ENCODE data around the gene FIS1.

DNA sequence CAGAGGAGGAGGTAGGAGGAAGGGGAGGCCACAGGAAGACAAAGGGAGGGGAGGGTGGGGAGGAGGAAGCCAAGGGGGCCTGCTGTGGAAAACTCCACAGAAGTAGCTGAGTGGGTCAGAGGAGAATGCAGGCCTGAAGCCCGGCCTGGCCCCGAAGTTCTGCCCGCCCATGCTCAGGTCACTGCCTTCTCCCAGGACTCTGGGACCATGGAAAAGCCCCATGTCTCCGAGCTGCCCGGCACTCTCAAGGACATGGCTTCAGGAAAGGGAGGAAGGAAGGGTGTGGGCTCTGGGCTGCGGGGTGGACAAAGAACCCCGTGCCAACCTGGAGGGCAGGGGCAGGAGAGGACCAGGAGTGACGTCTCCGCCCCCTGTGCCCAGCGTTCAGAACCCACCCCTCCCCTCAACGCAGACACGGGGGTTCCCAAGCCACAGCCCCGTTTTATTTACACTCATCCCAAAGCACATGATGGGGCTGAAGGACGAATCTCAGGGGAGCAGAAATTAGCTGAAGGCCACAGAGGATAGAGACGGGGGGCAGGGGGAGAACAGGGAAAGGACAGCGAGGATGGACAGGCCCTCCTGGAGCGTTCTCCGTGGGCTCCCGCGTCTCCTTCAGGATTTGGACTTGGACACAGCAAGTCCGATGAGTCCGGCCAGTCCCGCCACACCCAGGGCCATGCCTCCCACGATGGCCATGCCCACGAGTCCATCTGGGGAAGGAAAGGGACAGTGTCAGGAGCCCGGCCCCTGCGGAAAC, 5.5 kb downstream of the FIS1 start:
- TF ChIP-seq EZH2 (IDR thresholded peaks at IDR 0.05; ENCODE audit: low read depth, unreplicated experiment) (no peak), ETS1 (IDR thresholded peaks at IDR 0.05) (no peak), ZNF462 (CRISPR knock-in tag; IDR thresholded peaks at IDR 0.05) (no peak), ZNF331 (CRISPR knock-in tag; IDR thresholded peaks at IDR 0.05; ENCODE audit: low read depth) (no peak), CTCF (conservative IDR thresholded peaks at IDR 0.05; ENCODE audit: low read depth in 2 of 2) (no peak), NANOG (IDR thresholded peaks at IDR 0.05; ENCODE audit: borderline replicate concordance) (no peak), EZH2phosphoT487 (IDR thresholded peaks at IDR 0.05; ENCODE audit: unreplicated experiment) (no peak), CREB1 (CRISPR knock-in tag; IDR thresholded peaks at IDR 0.05; ENCODE audit: low read depth) (no peak), POLR2AphosphoS5 (IDR thresholded peaks at IDR 0.05; ENCODE audit: low read depth) (no peak), JUNB (IDR thresholded peaks at IDR 0.05; ENCODE audit: unreplicated experiment) (no peak), ZNF114 (CRISPR knock-in tag; IDR thresholded peaks at IDR 0.05) (no peak)
- TF ChIP-seq, protein P1, sequence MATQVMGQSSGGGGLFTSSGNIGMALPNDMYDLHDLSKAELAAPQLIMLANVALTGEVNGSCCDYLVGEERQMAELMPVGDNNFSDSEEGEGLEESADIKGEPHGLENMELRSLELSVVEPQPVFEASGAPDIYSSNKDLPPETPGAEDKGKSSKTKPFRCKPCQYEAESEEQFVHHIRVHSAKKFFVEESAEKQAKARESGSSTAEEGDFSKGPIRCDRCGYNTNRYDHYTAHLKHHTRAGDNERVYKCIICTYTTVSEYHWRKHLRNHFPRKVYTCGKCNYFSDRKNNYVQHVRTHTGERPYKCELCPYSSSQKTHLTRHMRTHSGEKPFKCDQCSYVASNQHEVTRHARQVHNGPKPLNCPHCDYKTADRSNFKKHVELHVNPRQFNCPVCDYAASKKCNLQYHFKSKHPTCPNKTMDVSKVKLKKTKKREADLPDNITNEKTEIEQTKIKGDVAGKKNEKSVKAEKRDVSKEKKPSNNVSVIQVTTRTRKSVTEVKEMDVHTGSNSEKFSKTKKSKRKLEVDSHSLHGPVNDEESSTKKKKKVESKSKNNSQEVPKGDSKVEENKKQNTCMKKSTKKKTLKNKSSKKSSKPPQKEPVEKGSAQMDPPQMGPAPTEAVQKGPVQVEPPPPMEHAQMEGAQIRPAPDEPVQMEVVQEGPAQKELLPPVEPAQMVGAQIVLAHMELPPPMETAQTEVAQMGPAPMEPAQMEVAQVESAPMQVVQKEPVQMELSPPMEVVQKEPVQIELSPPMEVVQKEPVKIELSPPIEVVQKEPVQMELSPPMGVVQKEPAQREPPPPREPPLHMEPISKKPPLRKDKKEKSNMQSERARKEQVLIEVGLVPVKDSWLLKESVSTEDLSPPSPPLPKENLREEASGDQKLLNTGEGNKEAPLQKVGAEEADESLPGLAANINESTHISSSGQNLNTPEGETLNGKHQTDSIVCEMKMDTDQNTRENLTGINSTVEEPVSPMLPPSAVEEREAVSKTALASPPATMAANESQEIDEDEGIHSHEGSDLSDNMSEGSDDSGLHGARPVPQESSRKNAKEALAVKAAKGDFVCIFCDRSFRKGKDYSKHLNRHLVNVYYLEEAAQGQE (IDR thresholded peaks at IDR 0.05; ENCODE audit: unreplicated experiment), result no peak
